Neural cell (in vitro differentiated cells): ENCODE results near the gene KRTAP4-6.

ENCODE experiments used
- EP300 ChIP-seq: fragments of 450-650 bp; conservative IDR thresholded peaks from 2 replicates; pipeline ENCODE4 v1.6.1; 2014; ENCODE audit warnings: antibody characterized with exemption, mild to moderate bottlenecking, moderate library complexity; ENCODE audit not compliant: poor library complexity, severe bottlenecking
- EZH2 ChIP-seq: fragments of 200-600, 300-800 bp; shearing (Covaris generic), sonication (generic); IDR thresholded peaks from 2 replicates; pipeline ENCODE4 v1.6.1; 2014; ENCODE audit warnings: antibody characterized with exemption, low read length, borderline replicate concordance, mild to moderate bottlenecking; ENCODE audit not compliant: insufficient read depth, poor library complexity, severe bottlenecking
- POLR2AphosphoS5 ChIP-seq: IDR thresholded peaks from 2 replicates; pipeline ENCODE4 v1.6.1; 2012
- RAD21 ChIP-seq: fragments of 450-650 bp; conservative IDR thresholded peaks from 2 replicates; pipeline ENCODE4 v1.6.1; 2014; ENCODE audit warnings: antibody characterized with exemption, mild to moderate bottlenecking, moderate library complexity
- SMC3 ChIP-seq: fragments of 450-650 bp; conservative IDR thresholded peaks from 2 replicates; pipeline ENCODE4 v1.6.1; 2014; ENCODE audit warnings: antibody characterized with exemption, mild to moderate bottlenecking, moderate library complexity; ENCODE audit not compliant: poor library complexity
- TAF1 ChIP-seq: IDR thresholded peaks from 2 replicates; pipeline ENCODE4 v1.6.1; 2012; ENCODE audit warnings: low read depth
- TF ChIP-seq, protein P1 (sequence below): fragments of 450-650 bp; IDR thresholded peaks from 2 replicates; pipeline ENCODE4 v1.5.1; 2014; ENCODE audit warnings: antibody characterized with exemption, mild to moderate bottlenecking, moderate library complexity; ENCODE audit not compliant: poor library complexity, severe bottlenecking
- TF ChIP-seq, protein P2 (sequence below): IDR thresholded peaks from 2 replicates; pipeline ENCODE4 v1.6.1; 2012; ENCODE audit warnings: borderline replicate concordance

DNA sequence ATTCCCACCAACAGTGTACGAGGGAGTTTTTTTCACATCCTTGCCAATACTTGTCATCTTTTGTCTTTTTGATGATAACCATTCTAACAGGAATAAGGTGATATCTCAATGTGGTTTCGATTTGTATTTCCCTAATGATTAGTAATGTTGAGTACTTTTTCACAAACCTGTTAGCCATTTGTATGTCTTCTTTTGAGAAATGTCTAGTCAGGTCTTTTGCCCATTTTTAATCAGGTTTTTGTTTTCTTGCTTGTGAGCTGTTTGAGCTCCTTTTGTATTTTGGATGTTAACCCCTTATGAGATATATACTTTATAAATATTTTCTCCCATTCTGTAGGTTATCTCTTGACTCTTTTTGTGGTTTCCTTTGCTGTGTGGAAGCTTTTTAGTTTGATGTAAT is 11.2 kb upstream of the KRTAP4-6 start:
- TF ChIP-seq, protein P1, sequence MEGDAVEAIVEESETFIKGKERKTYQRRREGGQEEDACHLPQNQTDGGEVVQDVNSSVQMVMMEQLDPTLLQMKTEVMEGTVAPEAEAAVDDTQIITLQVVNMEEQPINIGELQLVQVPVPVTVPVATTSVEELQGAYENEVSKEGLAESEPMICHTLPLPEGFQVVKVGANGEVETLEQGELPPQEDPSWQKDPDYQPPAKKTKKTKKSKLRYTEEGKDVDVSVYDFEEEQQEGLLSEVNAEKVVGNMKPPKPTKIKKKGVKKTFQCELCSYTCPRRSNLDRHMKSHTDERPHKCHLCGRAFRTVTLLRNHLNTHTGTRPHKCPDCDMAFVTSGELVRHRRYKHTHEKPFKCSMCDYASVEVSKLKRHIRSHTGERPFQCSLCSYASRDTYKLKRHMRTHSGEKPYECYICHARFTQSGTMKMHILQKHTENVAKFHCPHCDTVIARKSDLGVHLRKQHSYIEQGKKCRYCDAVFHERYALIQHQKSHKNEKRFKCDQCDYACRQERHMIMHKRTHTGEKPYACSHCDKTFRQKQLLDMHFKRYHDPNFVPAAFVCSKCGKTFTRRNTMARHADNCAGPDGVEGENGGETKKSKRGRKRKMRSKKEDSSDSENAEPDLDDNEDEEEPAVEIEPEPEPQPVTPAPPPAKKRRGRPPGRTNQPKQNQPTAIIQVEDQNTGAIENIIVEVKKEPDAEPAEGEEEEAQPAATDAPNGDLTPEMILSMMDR: no peak
- TF ChIP-seq EZH2 (no peak), POLR2AphosphoS5 (no peak), TAF1 (no peak), EP300 (no peak), RAD21 (no peak), SMC3 (no peak)
- TF ChIP-seq, protein P2, sequence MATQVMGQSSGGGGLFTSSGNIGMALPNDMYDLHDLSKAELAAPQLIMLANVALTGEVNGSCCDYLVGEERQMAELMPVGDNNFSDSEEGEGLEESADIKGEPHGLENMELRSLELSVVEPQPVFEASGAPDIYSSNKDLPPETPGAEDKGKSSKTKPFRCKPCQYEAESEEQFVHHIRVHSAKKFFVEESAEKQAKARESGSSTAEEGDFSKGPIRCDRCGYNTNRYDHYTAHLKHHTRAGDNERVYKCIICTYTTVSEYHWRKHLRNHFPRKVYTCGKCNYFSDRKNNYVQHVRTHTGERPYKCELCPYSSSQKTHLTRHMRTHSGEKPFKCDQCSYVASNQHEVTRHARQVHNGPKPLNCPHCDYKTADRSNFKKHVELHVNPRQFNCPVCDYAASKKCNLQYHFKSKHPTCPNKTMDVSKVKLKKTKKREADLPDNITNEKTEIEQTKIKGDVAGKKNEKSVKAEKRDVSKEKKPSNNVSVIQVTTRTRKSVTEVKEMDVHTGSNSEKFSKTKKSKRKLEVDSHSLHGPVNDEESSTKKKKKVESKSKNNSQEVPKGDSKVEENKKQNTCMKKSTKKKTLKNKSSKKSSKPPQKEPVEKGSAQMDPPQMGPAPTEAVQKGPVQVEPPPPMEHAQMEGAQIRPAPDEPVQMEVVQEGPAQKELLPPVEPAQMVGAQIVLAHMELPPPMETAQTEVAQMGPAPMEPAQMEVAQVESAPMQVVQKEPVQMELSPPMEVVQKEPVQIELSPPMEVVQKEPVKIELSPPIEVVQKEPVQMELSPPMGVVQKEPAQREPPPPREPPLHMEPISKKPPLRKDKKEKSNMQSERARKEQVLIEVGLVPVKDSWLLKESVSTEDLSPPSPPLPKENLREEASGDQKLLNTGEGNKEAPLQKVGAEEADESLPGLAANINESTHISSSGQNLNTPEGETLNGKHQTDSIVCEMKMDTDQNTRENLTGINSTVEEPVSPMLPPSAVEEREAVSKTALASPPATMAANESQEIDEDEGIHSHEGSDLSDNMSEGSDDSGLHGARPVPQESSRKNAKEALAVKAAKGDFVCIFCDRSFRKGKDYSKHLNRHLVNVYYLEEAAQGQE: no peak
